ENCODE data around the gene RPL6. TPM values are rescaled to one million over a fixed set of nuclear protein-coding genes. Genes with fewer than 3 reads are reported as not detected.

Gene RPL6
- total and polyA plus RNA-seq, 2 experiments from 2014 or later: 1,413 to 1,715 TPM

GRCh38 chr12:112422531-112422930, 13.1 kb upstream of the RPL6 start:
- Histone ChIP-seq H2AFZ (no peak overlapping the region), H3K27ac (ENCODE audit: low read depth) (peak overlapping the region; percentile 70; the same call in 1 of the 2 replicates), H3F3A (replicated peaks; ENCODE audit: low read depth) (0 out of 2 replicates have a peak, but pooled peaks cover 14% of the 10 kb centered on the region), H4K20me1 (replicated peaks; ENCODE audit: insufficient read depth) (peaks cover 42% of the 10 kb centered on the region), H3K4me3 (no peak overlapping the region), H3K4me2 (no peak overlapping the region), H3K27me3 (ENCODE audit: insufficient read depth) (no peaks in the 10 kb centered on the region), H3K9me2 (ENCODE audit: insufficient read depth) (no peaks in the 10 kb centered on the region), H3K79me2 (replicated peaks; ENCODE audit: insufficient read depth) (peaks cover 87% of the 10 kb centered on the region), H3K4me1 (ENCODE audit: insufficient read depth) (peaks cover 16% of the 10 kb centered on the region; the same call in 1 of the 2 replicates), H3K36me3 (ENCODE audit: insufficient read depth) (no peaks in the 10 kb centered on the region)
- TF ChIP-seq, protein P1, sequence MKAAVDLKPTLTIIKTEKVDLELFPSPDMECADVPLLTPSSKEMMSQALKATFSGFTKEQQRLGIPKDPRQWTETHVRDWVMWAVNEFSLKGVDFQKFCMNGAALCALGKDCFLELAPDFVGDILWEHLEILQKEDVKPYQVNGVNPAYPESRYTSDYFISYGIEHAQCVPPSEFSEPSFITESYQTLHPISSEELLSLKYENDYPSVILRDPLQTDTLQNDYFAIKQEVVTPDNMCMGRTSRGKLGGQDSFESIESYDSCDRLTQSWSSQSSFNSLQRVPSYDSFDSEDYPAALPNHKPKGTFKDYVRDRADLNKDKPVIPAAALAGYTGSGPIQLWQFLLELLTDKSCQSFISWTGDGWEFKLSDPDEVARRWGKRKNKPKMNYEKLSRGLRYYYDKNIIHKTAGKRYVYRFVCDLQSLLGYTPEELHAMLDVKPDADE (IDR thresholded peaks at IDR 0.05): no peak
- no peak for TF ChIP-seq CREB1 (CRISPR knock-in tag; IDR thresholded peaks at IDR 0.05; ENCODE audit: low read depth)
- peaks cover 14% of the 10 kb centered on the region for H3K27me3 Mint-ChIP-seq (ENCODE audit: insufficient read depth, low read depth, poor library complexity)
- ATAC-seq (no peak), DNase-seq (ENCODE audit: low spot score) (peak; percentile 17)
- H3K4me3 Mint-ChIP-seq: no peak overlapping the region
- H3K27ac Mint-ChIP-seq: no peak overlapping the region
- peaks cover 5% of the 10 kb centered on the region; the same call in 2 of the 3 replicates for H3K4me1 Mint-ChIP-seq
- no peaks in the 10 kb centered on the region; the same call in 2 of the 3 replicates for H3K9me3 Mint-ChIP-seq
- H3K36me3 Mint-ChIP-seq (ENCODE audit: low read depth): peaks cover 4% of the 10 kb centered on the region; the same call in 2 of the 3 replicates

DNA sequence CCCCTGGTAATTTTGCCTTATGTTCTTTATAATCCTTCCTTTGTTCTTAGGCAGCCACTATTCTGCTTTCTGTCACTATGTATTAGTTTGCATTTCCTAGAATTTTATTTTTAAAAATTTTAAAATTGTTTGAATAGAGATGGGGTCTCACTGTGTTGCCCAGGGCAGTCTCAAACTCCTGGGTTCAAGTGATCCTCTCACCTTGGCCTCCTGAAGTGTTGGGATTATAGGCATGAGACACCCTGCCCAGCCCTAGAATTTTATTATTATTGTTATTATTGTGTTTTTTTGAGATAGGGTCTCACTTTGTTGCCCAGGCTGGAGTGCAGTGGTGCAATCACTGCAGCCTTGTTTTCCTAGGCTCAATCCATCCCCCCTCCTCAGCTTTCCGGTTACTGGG, 12.0 kb upstream of the RPL6 start:
- Histone ChIP-seq H3K79me2 (replicated peaks; ENCODE audit: insufficient read depth) (peaks cover 81% of the 10 kb centered on the region), H3K4me3 (no peak overlapping the region), H4K20me1 (replicated peaks; ENCODE audit: insufficient read depth) (peaks cover 42% of the 10 kb centered on the region), H3K4me2 (no peak overlapping the region), H3K9me2 (ENCODE audit: insufficient read depth) (no peaks in the 10 kb centered on the region), H2AFZ (no peak overlapping the region), H3K36me3 (ENCODE audit: insufficient read depth) (no peaks in the 10 kb centered on the region), H3F3A (replicated peaks; ENCODE audit: low read depth) (0 out of 2 replicates have a peak, but pooled peaks cover 14% of the 10 kb centered on the region), H3K27me3 (ENCODE audit: insufficient read depth) (no peaks in the 10 kb centered on the region), H3K27ac (ENCODE audit: low read depth) (no peak overlapping the region), H3K4me1 (ENCODE audit: insufficient read depth) (peaks cover 16% of the 10 kb centered on the region; the same call in 1 of the 2 replicates)
- no peak for ATAC-seq
- no peak for DNase-seq (ENCODE audit: low spot score)
- Mint-ChIP-seq H3K4me3 (no peak overlapping the region), H3K27me3 (ENCODE audit: insufficient read depth, low read depth, poor library complexity) (peaks cover 18% of the 10 kb centered on the region), H3K27ac (no peak overlapping the region), H3K36me3 (ENCODE audit: low read depth) (peaks cover 4% of the 10 kb centered on the region; the same call in 1 of the 3 replicates), H3K4me1 (peaks cover 5% of the 10 kb centered on the region), H3K9me3 (no peaks in the 10 kb centered on the region; the same call in 1 of the 3 replicates)
- TF ChIP-seq EZH2phosphoT487 (IDR thresholded peaks at IDR 0.05; ENCODE audit: unreplicated experiment) (no peak), EZH2 (IDR thresholded peaks at IDR 0.05; ENCODE audit: low read depth, unreplicated experiment) (no peak), JUNB (IDR thresholded peaks at IDR 0.05; ENCODE audit: unreplicated experiment) (no peak), CREB1 (CRISPR knock-in tag; IDR thresholded peaks at IDR 0.05; ENCODE audit: low read depth) (no peak), STAT1 (IDR thresholded peaks at IDR 0.05; ENCODE audit: unreplicated experiment) (no peak), POLR2AphosphoS5 (IDR thresholded peaks at IDR 0.05; ENCODE audit: low read depth) (no peak), ZNF331 (CRISPR knock-in tag; IDR thresholded peaks at IDR 0.05; ENCODE audit: low read depth) (no peak)
- TF ChIP-seq, protein P2, sequence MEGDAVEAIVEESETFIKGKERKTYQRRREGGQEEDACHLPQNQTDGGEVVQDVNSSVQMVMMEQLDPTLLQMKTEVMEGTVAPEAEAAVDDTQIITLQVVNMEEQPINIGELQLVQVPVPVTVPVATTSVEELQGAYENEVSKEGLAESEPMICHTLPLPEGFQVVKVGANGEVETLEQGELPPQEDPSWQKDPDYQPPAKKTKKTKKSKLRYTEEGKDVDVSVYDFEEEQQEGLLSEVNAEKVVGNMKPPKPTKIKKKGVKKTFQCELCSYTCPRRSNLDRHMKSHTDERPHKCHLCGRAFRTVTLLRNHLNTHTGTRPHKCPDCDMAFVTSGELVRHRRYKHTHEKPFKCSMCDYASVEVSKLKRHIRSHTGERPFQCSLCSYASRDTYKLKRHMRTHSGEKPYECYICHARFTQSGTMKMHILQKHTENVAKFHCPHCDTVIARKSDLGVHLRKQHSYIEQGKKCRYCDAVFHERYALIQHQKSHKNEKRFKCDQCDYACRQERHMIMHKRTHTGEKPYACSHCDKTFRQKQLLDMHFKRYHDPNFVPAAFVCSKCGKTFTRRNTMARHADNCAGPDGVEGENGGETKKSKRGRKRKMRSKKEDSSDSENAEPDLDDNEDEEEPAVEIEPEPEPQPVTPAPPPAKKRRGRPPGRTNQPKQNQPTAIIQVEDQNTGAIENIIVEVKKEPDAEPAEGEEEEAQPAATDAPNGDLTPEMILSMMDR (conservative IDR thresholded peaks at IDR 0.05; ENCODE audit: low read depth in 2 of 2): no peak
- TF ChIP-seq, protein P1 (IDR thresholded peaks at IDR 0.05): no peak
- TF ChIP-seq, protein P3, sequence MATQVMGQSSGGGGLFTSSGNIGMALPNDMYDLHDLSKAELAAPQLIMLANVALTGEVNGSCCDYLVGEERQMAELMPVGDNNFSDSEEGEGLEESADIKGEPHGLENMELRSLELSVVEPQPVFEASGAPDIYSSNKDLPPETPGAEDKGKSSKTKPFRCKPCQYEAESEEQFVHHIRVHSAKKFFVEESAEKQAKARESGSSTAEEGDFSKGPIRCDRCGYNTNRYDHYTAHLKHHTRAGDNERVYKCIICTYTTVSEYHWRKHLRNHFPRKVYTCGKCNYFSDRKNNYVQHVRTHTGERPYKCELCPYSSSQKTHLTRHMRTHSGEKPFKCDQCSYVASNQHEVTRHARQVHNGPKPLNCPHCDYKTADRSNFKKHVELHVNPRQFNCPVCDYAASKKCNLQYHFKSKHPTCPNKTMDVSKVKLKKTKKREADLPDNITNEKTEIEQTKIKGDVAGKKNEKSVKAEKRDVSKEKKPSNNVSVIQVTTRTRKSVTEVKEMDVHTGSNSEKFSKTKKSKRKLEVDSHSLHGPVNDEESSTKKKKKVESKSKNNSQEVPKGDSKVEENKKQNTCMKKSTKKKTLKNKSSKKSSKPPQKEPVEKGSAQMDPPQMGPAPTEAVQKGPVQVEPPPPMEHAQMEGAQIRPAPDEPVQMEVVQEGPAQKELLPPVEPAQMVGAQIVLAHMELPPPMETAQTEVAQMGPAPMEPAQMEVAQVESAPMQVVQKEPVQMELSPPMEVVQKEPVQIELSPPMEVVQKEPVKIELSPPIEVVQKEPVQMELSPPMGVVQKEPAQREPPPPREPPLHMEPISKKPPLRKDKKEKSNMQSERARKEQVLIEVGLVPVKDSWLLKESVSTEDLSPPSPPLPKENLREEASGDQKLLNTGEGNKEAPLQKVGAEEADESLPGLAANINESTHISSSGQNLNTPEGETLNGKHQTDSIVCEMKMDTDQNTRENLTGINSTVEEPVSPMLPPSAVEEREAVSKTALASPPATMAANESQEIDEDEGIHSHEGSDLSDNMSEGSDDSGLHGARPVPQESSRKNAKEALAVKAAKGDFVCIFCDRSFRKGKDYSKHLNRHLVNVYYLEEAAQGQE (IDR thresholded peaks at IDR 0.05; ENCODE audit: unreplicated experiment): no peak

Data from GM23338 (cell line).